Measurements from ENCODE around the gene CASP8.
"Not testable (repeated sequence)": the region's sequence is repeated elsewhere in the genome, so short reads cannot be mapped to it uniquely, and the experiment has no call there.

The CASP8 gene

GRCh38 chr2:201260302-201260800 is at the start of gene CASP8:
TSS of gene CASP8 (plus strand) at chr2:201260536. CDS start at chr2:201266487, 5,951 bp downstream.
- peak; percentile 18 to 56 for DNase-seq (ENCODE audit: low read depth in 1 of 2, low spot score in 1 of 2)

DNA sequence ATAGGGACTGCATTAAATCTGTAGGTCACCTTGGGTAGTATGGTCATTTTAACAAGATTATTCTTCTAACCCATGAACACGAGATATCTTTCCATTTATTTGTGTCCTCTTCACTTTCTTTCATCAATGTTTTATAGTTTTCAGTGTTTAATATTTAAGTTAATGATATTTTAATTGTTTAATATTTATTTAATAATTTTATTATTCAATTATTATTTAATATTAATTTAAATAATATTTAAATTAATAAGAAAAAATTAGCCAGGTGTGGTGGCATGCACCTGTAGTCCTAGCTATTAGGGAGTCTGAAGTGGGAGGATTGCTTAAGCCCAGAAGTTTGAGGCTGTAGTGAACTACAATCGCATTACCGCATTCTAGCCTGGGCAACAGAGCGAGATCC is 44.4 kb upstream of the CASP8 start:
- DNase-seq (ENCODE audit: low read depth in 1 of 2, low spot score in 1 of 2) = no peak

- no peak for DNase-seq (ENCODE audit: low read depth in 1 of 2, low spot score in 1 of 2)
Observed at GRCh38 chr2:201216918-201217317, 43.4 kb upstream of the CASP8 start.

- no peak for DNase-seq (ENCODE audit: low read depth in 1 of 2, low spot score in 1 of 2)
Observed at GRCh38 chr2:201218780-201219179, 41.6 kb upstream of the CASP8 start.

DNA sequence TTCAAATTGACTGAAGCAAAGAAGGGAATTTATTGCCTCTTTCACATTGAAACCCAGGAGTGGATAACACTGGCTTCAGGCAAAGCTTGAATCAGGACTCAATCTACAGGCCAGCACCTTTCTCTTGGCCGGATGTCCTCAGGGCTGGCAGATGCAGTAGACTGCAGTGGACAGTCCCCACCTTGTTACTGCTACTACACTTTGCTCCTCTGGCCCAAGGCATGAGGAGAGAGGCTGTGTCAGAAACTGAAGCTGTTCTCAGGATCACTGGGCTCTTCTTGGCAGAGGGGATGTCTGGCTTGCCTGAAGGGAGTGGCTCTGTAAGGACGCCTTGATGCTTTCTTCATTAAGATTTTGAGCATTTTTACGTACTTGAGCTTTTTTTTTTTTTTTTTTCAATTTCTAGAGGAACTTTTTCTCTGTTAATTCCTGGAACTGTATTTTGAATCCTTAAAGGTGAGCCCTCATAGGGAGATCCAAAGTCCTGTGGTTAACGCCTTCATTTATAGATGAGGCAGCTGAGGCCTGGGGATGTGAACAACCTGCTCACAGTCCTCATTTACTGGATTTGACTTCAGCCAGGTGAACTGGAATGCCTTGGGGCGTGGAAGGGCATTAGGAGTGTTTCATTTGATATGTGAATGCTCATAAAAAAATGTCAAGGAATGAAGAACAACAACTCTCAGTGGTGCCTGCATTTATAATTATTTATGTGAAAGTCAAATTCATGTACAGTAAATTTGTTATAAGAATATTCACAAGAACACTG is 40.8 kb upstream of the CASP8 start:
- DNase-seq (ENCODE audit: low read depth in 1 of 2, low spot score in 1 of 2) = no peak

DNA sequence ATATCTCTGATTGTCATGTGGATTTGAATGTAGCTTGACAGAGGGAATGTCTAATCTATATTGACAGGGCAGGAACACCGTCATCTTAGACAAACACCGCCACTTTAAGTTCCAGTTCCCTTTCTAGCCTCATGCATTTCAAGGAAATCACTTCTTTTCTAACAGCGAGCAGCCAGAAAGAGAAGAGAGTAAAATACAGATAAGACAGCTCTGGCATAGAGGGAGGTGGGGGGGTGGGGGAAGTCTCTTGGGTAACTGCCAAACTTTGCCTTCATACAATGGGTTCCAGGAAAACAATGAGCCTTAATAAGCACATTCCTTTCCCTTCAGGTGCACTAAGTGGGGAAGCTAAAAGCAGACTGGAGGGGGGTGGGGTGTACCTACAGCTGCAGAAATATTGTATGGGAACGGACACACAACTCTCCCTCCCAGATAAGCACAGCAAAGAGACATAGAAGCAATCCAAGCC is 40.2 kb upstream of the CASP8 start:
- no peak for DNase-seq (ENCODE audit: low read depth in 1 of 2, low spot score in 1 of 2)

- no peak for DNase-seq (ENCODE audit: low read depth in 1 of 2, low spot score in 1 of 2)
Observed at GRCh38 chr2:201223089-201224073, 37.0 kb upstream of the CASP8 start.

DNA sequence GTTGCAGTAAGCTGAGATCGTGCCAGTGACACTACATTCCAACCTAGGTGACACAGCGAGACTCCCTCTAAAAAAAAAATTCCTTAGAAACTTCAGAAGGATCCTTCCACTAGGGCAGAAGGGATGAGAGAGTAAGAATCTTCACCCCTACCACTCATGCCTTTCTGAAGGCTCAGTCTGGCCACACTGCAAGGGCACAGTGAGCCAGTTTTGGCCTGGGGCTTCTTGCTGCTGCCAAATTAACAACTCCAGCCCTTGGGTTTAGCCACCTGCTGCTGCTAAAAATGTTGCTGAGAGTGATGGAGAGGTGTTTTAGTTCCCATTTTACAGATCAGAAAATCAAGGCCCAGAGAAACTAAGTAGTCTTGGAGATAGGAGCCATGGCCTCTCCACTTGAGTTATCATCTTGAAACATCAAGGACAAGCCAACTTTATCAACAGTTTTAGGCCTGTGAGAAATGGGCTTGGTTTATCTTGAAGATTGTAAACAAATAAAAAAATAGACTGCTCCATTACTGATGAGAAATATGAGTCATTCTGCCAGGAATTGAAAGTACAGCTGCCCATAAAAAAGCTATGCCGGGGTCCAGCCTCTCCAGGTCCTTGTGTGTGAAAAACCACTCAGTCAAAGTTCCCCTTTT is 31.9 kb upstream of the CASP8 start:
- DNase-seq (ENCODE audit: low read depth in 1 of 2, low spot score in 1 of 2) = no peak

GRCh38 chr2:201228912-201229290 is 31.4 kb upstream of the CASP8 start:
- DNase-seq (ENCODE audit: low read depth in 1 of 2, low spot score in 1 of 2) = no peak

DNA sequence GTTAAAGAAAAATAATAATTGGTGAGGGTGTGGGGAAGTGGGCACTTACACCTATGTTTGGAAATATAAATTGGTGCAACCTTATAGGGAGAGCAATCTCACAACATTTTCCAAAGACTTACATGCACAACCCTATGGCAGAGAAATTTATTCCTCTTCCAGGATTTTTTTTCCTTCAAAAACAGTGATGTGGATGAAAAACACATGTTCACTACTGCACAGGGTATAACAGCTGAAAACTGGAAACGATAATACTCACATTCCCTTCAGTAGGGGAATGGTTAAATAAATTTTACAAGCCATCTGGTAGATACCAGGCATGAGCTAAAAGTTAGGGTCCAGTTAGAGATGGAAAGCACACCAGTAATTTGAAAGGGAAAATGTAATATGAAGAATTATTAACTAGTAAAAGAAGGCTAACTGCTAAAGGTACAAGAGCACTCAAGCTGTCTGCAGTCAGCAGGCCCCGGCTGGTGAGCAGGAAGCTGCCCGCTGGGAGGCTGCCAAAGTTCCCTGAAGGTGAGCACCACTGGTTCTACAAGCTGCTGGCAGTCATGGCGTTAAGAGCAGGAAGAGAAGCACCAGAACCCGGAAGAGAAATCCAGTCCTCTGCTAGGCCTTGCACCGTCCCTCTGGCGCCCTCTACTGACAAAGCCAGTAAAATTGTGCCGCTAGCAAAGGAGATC is 28.4 kb upstream of the CASP8 start:
- peak; percentile 71 to 92 for DNase-seq (ENCODE audit: low read depth in 1 of 2, low spot score in 1 of 2)

DNA sequence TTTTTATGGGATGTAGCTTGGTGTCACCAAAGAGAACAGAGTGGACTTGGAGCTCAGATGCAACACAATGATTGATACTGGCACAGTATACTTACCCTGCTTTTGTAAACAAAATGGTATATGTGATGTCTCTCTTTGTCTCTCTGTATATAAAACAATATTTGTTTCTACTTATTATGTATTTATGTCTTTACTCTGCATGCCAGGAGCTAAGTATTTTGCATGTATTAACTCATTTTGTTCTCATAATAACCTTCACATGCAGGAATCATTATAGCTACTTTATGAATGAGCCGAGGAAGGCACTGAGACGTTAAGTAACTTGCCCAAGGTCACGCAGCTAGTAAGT is 27.9 kb upstream of the CASP8 start:
- DNase-seq (ENCODE audit: low read depth in 1 of 2, low spot score in 1 of 2) = no peak

GRCh38 chr2:201233192-201233811 is 27.0 kb upstream of the CASP8 start:
- peak; percentile 52 to 85 for DNase-seq (ENCODE audit: low read depth in 1 of 2, low spot score in 1 of 2)

DNA sequence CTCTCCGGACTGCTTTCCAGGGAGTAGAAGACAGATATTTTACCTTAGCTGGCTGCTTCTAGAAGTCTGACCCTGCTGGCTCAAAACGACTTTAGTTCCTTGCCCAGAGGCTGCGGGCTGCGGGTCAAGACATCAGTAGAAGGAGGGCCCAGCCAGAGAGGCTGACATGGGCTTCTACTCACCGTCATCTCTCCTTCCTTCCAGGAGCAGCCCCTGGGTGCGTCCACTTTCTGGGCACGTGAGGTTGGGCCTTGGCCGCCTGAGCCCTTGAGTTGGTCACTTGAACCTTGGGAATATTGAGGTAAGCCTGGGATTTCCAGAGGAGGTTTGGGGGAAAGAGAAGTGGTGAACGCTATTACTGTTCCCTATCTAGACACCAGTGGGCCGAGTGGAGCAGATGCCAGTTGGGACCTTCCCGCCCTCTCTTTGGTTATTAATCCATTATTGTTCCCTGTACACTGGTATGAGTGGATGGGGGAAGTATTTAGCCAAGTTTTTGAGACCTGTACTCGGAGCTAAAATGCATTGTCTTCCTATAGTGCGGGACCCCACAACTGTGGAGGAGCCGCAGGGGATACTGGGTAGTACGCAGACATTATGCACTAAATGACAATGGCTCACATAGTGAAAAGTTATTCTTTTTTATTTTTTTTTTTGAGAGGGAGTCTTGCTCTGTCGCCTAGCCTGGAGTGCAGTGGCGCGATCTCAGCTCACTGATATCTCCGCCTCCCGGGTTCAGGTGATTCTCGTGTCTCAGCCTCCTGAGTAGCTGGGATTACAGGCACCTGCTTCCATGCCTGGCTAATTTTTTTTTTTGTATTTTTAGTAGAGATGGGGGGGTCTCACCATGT is 26.3 kb upstream of the CASP8 start:
- DNase-seq (ENCODE audit: low read depth in 1 of 2, low spot score in 1 of 2) = no peak

GRCh38 chr2:201234663-201235135 is 25.6 kb upstream of the CASP8 start:
- no peak for DNase-seq (ENCODE audit: low read depth in 1 of 2, low spot score in 1 of 2)

DNA sequence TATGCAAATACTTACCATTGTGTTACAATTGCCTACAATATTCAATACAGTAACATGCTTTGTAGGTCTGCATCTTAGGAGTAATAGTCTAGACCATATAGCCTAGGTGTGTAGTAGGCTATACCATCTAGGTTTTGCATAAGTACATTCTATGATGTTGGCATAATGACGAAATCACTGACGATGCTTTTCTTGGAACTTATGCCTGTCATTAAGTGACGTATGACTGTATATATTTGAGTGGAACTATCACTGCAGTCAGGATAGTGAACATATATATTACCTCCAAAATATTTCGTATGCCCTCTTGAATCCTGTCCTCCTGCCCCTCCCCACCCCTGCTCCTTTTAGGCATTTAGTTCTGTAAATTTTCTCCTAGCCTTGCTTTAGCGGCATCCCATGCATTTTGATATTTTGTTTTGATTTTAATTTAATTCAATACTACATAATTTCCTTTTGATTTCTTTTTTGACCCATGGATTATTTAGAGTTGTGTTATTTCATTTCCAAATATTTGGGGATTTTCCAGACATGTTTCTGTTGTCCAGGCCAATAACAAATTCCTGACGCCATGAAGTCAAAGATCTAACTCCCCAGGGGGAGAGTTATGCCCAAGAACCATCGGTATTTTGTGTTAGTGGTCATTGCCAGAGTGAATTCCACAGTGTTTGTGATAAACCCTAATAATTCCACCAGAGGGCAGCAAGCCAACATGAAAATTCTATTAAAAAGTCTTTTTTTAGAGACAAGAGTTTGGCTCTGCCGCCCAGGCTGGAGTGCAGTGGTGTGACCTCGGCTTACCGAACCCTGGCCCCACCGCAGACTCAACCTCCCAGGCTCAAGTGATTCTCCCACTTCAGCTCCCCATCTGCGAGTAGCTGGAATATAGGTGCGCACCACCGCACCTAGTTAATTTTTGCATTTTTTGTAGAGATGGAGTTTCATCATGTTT is 24.2 kb upstream of the CASP8 start:
- peak in 1 of 2 donors; percentile 55 for DNase-seq (ENCODE audit: low read depth in 1 of 2, low spot score in 1 of 2)

GRCh38 chr2:201237486-201238123 is 22.7 kb upstream of the CASP8 start:
- DNase-seq (ENCODE audit: low read depth in 1 of 2, low spot score in 1 of 2) = no peak

DNA sequence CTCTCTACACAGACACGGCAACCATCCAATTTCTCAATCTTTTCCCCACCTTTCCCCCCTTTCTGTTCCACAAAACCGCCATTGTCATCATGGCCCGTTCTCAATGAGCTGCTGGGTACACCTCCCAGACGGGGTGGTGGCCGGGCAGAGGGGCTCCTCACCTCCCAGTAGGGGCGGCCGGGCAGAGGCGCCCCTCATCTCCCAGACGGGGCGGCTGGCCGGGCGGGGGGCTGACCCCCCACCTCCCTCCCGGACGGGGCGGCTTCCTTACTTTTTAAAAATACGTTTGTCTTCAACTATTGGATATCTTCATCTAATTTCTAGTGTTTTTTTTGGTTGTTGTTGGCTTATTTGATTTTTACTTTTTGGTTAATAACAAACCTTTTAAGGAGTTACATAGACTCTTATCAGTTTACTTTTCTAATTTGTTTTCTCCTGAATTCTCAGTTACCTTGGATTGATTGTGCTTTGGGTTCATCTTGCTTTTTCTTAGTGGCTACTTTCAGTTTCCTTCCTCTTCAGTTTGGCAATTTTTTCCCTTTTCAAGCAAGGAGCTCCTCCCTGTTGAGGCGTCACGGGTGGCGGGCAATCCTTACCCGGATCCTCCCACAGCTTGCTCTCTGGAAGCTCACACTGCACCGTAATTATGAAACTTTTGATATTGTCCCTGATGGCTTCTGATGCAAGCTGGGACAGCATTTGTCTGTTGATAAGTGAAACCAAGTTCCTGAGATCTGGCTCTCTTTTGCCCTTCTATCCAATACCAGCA is 21.0 kb upstream of the CASP8 start:
- not testable (repeated sequence) for DNase-seq (ENCODE audit: low read depth in 1 of 2, low spot score in 1 of 2)

All from activated CD4-positive, alpha-beta T cell treated with anti-CD3 and anti-CD28 coated beads, Interleukin-2, amount 50 U/mL, for 24 hours (primary cell).